ENCODE data around the gene RBBP4. TPM values are rescaled to one million over a fixed set of nuclear protein-coding genes. Genes with fewer than 3 reads are reported as not detected.
A peak's percentile ranks its signal among the peaks of the same experiment; 100 is the strongest.
"Not testable (repeated sequence)": the region's sequence is repeated elsewhere in the genome, so short reads cannot be mapped to it uniquely, and the experiment has no call there.

RBBP4 gene
- total RNA-seq, 1 experiment from 2014 or later: 80.8 TPM

DNA sequence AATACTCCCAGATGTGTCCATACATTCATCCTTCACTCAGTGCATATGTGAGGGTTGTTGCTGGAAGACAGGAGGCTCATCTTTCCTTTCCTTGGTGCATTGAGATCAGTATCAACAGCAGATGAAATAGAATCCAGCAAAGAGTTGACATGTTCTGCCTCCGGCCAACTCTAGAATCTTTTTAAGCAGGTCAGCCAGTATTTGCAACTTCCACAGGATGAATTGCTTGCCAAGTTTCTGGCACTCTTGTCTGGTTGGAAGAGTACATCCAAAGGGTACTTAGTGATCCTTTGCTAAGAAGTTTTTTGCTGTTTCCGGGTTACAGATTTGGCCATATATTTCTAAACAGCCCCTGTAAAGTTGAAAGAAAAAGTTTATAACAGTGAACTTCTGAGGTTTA lies 30.5 kb downstream of the RBBP4 start:
- DNase-seq (ENCODE audit: low read depth, low spot score): no peak
- in situ Hi-C loops (cut with HindIII; ENCODE audit: low pct_unique_long_range_greater_than_20kb, low sequenced_read_pairs): no loop called here

DNA sequence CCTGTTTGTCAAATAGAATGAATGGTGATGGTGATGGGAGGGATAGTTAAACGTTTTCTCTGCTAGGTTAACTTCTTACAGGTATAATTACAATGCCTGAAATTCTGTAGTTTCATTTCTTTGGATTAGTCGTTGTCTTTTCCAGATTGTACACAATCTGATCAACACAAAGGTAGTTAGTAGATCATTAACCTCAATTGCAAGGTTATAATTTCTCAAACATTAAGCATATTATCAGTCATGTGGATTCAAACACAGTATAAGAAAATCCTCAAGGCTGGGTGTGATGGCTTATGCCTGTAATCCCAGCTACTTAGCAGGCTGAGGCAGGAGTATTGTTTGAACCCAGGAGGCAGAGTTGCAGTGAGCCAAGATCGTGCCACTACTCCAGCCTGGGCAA lies 31.0 kb downstream of the RBBP4 start:
- in situ Hi-C loops (cut with HindIII; ENCODE audit: low pct_unique_long_range_greater_than_20kb, low sequenced_read_pairs): no loop called here
- no peak for DNase-seq (ENCODE audit: low read depth, low spot score)

DNA sequence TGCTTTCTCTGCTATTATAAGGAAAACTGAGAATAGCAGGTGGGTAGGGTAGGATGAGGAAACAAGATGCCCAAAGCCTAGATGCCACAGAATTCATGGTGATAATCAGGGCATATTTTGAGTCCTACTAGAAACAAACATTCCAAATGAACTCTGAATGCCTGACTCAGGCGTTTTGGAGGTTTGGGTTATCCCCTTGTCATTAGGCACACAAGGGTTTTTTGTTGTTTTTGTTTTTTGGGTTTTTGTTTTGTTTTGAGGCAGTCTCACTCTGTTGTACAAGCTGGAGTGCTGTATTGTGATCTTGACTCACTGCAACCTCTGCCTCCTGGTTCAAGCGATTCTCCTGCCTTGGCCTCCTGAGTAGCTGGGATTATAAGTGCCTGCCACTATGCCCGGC lies 32.4 kb downstream of the RBBP4 start:
- DNase-seq (ENCODE audit: low read depth, low spot score): no peak
- in situ Hi-C loops (cut with HindIII; ENCODE audit: low pct_unique_long_range_greater_than_20kb, low sequenced_read_pairs): no loop called here

DNA sequence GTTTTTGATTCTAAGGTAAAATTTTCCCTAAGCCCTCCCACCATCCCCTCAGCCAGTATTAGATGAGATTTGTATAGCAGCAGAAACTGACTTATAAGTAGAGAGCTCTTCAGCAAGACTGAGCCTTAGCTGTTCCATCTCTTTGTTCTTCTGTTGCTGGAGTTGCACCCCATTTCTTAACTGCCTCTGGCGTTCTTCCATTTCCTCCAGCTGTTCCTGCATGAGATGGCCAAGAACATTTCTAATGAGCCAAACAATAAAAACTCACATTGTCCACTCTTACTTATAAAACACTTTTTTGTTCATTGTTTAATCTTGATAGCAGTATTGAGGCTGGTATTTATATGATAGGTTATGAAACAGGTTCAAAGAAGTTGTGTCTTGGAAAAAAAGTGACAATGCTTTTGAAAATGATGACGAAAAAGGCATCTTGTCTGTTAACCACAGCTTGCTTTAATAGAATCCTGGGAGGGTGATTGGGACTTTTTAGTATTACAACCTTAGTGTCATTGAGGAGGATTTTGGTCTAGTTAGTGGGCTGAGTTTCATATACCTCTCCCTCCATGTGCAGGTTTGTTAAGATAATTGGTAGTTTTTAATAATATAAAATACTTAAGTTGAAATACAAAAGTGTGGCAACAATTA lies 33.3 kb downstream of the RBBP4 start:
- in situ Hi-C loops (cut with HindIII; ENCODE audit: low pct_unique_long_range_greater_than_20kb, low sequenced_read_pairs): no loop called here
- DNase-seq (ENCODE audit: low read depth, low spot score): peak; percentile 21

DNA sequence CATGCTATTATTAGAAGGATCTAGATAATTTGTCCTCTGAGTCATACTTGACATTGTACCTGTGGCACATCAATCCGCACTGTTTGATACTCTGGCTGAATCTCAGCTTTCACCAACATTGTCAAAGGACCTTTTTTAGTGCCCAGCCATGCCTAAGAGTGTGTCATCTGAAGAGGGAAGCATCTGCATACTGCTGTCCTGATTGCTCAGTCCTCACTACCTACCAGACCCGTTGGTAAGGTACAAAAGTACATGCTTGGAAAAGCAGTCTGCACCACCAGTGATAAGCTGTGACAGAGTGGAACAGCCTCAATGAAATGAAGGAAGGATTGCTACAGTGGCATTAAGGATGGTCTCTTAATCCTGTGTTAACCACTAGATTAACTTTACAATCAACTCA lies 34.5 kb downstream of the RBBP4 start:
- no peak for DNase-seq (ENCODE audit: low read depth, low spot score)
- in situ Hi-C loops (cut with HindIII; ENCODE audit: low pct_unique_long_range_greater_than_20kb, low sequenced_read_pairs): no loop called here

DNA sequence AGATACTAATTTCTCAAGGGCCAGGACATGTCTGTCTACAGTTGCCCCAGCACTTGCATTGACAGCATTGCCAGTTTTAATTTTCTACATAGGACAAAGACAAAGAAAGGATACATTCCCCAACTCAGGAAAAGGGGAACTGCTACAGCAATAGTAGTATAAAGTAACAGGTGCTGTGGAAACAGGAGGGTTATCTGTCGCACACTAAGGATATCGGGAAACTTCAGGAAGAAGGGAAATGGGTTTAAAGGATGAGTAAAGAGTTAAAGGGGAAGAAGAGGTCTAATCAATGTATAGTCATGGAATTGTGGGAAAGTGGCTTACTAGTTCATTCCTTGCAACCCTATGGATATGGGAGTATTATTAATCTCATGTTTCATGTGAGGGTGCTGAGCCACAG lies 35.4 kb downstream of the RBBP4 start:
- in situ Hi-C loops (cut with HindIII; ENCODE audit: low pct_unique_long_range_greater_than_20kb, low sequenced_read_pairs): no loop called here

DNA sequence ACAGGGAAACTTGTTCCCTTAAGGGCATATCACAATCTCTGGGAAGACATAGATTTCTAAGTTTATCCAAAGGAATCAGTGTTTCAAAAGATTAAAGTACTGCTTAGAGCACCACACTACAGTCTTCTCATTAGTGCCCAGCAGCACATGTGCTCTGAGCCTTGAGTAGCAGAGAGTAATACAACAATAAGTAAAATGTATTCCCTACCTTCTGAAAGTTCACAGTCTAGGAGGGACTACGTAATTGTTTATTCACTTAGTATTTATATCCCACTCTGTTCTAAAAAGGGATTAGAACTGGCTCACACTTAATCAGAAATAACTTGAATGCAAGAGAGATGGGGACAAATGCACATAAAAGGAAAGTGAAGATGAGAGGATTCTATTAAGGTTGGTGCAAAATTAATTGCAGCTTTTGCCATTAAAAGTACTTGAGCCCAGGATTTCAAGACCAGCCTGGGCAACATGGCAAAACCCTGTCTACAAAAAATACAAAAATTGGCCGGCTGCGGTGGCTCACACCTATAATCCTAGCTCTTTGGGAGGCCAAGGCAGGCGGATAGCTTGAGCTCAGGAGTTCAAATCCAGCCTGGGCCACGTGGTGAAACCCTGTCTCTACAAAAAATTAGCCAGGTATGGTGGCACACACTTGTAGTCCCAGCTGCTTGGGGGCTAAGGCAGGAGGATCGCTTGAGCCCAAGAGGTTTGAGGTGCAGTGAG lies 42.6 kb downstream of the RBBP4 start:
- in situ Hi-C loops (cut with HindIII; ENCODE audit: low pct_unique_long_range_greater_than_20kb, low sequenced_read_pairs): no loop called here

More for the DNA sequence above, 35.4 kb downstream of the RBBP4 start:
- DNase-seq (ENCODE audit: low read depth, low spot score): no peak

DNA sequence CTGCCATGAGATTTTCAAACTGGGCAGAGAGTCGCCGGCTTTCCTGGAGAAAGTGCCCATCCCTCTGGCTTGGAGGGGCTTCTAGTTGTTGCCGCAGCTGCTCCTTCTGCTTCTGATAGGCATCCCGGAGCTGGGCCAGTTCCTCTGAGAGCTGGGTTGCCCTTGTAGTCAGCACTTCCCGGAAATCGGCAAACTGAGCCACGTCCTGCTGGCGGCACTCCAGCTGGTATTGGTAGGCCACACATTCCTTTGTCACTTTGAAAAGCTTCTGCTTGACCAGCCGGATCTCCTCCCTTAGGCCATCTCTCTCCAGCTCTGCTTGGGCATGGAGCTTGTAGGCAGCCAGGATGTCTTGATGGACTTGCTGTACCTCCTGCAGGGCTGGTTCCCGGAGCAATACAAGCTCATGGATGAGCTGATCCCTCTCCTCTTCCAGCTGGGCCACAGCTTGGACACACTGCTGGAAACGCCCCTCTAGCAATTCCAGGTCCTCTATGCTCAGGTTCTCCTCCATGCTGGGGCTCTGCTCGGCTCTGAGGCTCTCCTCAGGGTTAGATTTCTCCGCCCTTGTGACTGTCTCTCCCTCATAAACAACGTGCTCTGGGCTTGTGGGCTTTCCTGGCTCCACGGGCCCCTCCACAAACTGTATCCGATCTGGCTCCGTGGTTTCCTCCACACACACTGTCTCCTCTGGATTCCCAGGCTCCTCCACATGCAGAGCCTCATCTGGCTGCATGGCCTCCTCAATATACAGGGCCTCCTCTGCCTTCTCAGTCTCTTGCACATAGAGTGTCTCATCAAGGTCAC lies 44.3 kb downstream of the RBBP4 start:
- in situ Hi-C loops (cut with HindIII; ENCODE audit: low pct_unique_long_range_greater_than_20kb, low sequenced_read_pairs): no loop called here
- DNase-seq (ENCODE audit: low read depth, low spot score): no peak

More for the DNA sequence above, 42.6 kb downstream of the RBBP4 start:
- no peak for DNase-seq (ENCODE audit: low read depth, low spot score)

DNA sequence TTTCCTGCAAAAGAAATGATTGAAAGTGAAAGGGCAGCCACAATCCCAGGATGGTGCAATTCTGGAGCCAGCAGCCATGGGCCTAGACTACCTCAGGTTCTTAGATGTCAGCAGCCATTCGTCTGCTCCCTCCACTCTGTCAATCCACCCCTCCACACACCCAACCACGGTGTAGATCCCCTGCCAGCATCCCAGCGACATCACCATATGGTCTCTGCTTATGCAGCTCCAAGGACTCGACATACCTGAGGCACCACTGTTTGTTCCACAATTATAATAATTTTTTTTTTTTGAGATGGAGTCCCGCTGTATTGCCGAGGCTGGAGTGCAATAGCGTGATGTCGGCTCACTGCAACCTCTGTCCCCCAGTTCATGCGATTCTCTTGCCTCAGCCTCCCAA lies 45.0 kb downstream of the RBBP4 start:
- no peak for DNase-seq (ENCODE audit: low read depth, low spot score)
- in situ Hi-C loops (cut with HindIII; ENCODE audit: low pct_unique_long_range_greater_than_20kb, low sequenced_read_pairs): no loop called here

DNA sequence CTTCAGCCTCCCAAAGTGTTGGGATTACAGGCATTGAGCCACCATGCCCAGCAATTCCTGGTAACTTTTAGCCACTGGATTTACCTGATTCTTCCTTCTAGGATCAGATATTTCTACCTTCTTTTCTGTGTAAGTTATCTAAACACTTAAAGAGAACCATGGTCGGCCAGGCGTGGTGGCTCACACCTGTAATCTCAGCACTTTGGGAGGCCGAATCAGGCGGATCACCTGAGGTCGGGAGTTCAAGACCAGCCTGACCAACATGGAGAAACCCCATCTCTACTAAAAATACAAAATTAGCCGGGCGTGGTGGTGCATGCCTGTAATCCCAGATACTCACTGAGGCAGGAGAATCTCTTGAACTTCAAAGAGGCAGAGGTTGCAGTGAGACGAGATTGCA lies 46.0 kb downstream of the RBBP4 start:
- in situ Hi-C loops (cut with HindIII; ENCODE audit: low pct_unique_long_range_greater_than_20kb, low sequenced_read_pairs); DNase-seq (ENCODE audit: low read depth, low spot score): not testable (repeated sequence)

DNA sequence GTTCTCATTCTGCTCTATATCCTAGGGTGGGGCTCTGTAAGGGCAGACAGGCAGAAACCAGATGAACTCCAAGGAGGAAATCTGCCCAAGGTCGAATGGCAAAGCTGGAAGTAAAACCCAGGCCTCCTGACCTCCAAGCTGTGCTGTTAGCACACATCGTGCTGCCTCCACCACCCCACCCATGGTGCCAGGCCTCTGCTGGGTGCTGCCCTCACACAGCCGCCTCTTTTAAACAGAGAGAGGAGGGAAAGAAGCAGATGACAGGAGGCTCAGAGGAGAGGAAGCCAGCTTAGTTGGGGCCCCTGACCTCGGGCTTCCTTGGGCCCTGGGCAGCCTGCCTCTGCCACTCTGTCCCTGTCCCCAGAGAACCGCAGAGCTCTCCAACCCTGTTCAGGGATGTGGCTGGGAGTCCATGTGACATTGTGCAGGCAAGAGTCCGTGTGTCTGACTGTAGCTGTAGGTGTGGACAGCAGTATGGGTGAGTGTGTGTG lies 50.5 kb downstream of the RBBP4 start:
- in situ Hi-C loops (cut with HindIII; ENCODE audit: low pct_unique_long_range_greater_than_20kb, low sequenced_read_pairs): no loop called here
- no peak for DNase-seq (ENCODE audit: low read depth, low spot score)

DNA sequence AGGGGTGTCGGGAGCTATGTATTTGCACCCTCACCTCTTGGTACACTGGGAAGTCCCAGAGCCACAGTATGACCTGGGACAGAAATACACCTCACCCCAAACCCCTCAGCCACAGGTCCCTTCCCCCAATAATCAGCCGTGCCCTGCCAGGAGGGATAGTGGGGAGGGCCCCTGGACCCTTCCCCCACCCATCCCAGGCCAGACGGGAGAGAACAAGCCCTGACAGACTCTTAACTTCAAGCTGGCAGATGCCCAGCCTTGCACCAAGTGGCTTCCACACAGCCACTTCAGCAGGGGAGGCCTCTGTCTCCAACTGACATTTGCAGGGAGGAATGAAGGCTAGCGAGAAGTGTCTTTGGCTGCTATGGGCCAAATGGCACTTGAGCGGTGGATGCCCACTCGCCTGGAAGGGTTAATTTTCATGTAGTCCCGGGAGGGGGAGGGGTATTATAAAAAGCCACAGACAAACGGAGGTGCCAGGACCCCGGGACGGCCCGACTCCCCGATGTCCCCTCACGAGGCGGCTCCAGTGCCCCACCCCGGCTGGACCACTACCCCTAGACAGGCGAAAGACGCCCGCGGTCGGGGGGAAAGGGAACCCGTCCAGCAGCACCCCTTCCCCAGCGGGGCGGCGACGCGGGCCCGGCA lies 51.1 kb downstream of the RBBP4 start:
- in situ Hi-C loops (cut with HindIII; ENCODE audit: low pct_unique_long_range_greater_than_20kb, low sequenced_read_pairs): no loop called here
- no peak for DNase-seq (ENCODE audit: low read depth, low spot score)

DNA sequence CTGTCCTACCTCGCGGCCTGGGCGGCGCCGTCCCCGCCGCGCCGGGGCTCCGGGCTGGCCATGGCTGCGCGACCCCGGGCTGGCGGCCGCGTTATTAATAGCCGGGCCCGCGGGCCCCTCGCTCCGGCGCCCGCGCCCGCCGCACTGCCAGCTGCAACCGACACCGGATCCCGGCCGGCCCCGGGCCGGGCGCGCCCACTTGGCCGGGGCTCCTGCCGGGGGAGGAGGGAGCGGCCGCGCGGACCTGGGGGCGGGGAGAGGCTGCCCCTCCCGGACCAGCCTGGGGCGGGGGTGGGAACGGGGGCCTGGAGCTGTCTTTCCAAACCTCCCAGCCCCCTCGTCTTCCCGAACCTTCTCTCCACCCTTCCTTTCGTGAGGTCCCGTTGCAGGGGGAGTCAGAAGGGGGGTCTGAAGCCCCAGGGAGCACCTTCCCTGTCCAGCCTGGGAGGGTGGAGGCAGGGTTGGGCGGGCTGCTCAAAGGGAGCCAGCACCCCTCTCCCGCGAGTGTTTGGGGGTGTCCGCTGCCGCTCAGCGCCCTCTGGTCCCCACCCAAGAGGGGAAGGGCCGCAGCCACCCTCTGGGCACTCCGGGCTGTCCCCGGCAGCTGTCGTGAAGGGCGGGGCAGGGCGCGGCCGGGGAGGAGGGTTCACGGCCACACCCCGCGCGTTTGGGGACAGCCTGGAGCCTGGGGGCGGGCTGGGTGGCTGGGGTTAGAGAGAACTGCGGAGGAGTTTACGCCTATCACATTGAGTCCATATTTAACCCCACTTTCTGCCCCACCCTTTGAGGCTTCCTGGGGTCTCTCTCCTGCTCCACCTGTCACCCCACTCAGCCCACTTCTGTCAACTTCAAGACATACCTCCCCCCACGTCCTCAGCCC lies 51.8 kb downstream of the RBBP4 start, which contains the start of gene SYNC:
Gene SYNC (minus strand): TSS at position 172 of the 880 bp plus-strand sequence. CDS start 110 bp downstream, at position 62.
- in situ Hi-C loops (cut with HindIII; ENCODE audit: low pct_unique_long_range_greater_than_20kb, low sequenced_read_pairs): no loop called here
- no peak for DNase-seq (ENCODE audit: low read depth, low spot score)

DNA sequence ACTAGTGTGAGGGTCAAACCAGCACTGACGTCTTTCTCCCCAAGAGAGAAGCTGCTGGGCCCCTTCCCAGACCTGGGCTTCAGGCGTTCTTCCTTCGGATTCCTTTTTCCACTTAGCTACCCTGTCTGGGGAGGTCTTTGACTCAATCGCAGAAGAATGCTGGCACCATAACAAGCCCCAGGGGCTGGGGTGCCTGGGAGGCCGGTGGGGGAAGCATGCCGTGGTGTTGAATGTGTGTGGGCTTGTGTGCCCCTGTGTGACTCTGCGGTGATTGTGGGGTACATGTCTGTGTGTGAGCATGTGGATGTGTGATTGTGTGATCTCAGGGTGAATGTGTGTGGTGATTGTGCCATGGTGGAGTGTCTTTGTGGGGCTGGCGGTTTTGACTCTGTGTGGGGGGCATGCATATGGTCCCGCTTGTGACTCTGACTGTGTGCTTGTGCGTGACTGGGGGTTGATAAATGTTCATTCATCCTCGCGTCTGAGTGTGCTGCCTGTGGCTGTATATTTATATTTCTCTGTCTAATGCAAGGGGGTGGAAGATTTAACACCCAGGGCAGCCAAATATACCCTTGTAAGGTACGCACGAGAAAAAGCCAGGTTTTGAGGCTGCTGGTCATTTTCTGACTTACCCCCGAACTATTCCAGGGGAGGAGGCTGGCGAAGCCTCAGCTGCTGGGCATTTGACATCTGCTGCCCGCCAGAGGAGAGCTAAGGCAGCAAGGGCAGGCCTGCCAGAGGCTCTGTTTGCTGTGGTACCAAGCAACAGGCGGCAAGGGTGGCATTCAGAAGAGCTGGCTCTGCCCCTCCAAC lies 52.7 kb downstream of the RBBP4 start:
- in situ Hi-C loops (cut with HindIII; ENCODE audit: low pct_unique_long_range_greater_than_20kb, low sequenced_read_pairs): no loop called here
- DNase-seq (ENCODE audit: low read depth, low spot score): peak; percentile 50

DNA sequence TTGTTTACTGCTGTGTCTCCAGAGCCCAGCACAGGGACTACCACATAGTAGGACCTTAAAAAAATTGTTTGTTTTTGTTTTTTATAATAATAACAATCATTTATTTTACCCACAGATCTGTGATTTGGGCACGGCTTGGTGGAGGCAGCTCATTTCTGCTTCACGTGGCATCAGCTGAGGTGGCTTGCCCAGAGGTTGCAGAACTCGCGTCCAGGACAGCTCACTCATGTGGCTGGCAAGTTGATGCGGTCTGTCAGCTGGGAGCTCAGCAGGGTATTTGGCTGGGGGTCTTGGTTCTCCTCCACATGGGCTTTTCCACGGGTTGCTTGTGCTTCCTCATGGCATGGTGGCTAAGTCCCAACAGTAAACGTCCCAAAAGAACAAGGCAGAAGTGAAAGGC lies 54.5 kb downstream of the RBBP4 start:
- in situ Hi-C loops (cut with HindIII; ENCODE audit: low pct_unique_long_range_greater_than_20kb, low sequenced_read_pairs): no loop called here
- DNase-seq (ENCODE audit: low read depth, low spot score): no peak

DNA sequence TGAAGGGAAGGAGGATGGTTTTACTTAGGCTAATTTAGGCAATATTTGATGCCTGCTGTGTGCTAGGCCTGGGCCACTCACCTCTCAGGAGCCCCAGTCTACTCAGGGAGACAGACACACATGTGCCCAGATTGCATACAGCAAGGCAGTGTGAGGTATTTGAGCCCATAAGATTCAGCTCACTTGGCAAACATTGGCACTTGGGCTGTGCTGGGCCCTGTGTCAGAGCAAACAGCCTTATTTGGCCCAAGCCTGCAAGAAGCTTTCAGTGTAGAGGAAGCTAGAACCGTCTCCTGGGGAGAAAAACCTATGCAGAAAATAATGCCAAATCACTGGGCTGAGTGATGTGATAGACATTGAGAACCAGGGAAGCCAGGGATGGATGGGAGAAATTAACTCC lies 55.5 kb downstream of the RBBP4 start:
- in situ Hi-C loops (cut with HindIII; ENCODE audit: low pct_unique_long_range_greater_than_20kb, low sequenced_read_pairs): no loop called here
- DNase-seq (ENCODE audit: low read depth, low spot score): no peak

Data from SK-MEL-5 (cell line).